ENCODE data around the gene EMILIN2.
"Not testable (repeated sequence)": the region's sequence is repeated elsewhere in the genome, so short reads cannot be mapped to it uniquely, and the experiment has no call there.

EMILIN2 gene

DNA sequence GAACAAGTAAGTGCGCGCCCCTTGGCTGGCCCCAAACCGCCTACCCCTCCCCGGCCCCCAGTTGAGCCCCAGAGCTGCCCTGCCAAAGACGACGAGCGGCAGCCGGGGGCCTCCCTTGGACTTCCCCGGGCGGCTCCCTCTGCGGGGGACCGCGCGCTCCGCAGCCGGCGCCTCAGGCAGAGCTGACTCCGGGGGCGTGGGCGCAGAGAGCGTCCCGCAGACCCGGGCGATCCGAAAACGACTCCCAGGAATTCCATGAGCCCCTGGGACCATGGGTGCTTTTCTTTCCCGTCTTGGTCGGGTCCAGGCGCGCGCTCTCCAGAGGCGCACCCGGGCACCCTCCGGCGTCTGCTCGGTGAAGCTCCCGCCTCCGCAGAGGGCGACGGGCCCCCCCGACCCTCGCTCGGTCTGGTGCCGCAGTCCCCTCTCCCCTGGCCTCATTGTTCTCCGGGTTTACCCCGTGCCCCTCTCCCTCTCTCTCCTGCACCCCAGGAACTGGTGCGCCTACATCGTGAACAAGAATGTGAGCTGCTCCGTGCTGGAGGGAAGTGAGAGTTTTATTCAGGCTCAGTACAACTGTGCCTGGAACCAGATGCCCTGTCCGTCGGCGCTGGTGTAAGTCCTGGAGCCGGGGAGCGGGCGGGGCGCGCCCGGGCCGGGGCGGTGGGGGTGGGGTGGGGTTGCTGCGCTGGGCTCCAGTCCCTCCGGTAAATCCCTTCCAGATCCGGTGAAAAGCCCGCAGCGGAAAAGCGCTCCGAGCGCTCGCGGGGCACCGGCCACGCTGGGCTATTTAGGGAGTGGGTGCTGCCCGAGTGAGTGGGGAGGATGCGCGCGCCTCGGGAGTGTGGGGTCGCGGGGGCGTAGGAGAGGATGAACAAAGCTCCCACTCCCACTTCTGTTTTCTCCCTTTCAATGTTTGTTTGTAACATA lies 776 bp downstream of the EMILIN2 start:
- DNase-seq, result no peak

DNA sequence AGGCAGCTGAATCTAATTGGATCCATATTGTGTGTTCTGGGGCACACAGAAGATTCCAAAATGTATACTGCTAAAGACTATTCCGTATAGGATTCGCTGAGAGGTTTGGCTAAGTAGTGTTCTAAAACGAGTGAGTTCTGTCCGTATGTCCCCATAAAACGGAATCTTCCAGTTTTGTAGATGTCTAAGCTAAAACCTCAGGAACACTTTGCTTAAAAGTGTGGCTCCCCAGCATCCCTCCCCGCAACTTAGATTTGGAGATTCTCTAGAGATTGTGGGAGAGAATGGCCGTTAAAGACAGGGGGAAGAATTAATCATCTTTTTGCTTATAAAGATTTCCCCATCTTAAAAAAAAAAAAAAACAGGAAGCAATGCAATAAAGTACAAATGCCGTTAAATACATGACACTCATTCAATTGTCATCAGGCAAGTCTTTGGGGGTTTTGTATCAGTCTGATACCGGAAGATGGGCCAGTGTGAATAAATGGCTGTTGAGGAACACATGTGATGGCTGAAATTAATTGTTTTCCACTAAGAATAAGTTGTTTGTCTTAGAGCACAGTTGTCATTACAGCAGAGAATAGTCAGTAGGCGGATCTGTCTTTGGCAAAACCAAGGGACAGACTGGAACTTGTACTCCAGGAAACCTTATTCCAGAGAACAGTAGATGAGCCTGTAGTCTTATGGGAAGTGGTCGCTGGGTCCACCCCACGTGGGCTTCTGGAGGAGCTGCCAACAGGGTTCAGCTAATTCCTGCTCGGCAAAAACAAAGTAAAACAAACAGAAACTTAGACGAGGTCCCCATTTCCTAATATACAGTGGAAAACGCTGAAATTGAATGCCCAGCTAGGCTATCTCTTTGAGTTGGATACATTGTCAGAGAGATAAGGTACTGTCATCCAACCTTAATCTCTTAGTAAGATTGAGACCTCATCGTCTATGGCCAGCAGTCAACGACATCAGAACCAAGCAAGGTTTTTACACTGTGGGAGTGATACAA lies 1.7 kb downstream of the EMILIN2 start:
- no peak for DNase-seq

DNA sequence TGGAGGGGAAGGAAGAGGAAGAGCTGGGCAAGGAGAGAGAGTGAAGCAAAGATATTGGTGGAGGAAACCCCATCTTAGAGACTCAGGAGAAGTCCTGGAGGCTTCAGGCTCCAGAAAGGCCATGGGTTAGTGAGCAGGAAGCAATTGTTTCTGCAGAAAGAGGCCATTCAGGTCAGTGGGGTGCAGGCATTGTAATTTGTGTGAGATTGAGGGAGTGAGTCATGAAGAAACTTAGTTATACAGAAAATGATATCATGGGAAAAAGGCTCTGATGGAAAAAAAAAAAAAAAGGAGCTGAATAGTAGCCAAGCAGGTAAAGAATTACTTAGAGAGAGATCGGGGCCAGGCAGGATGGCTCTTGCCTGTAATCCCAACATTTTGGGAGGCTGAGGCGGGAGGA lies 4.0 kb downstream of the EMILIN2 start:
- no peak for DNase-seq

DNA sequence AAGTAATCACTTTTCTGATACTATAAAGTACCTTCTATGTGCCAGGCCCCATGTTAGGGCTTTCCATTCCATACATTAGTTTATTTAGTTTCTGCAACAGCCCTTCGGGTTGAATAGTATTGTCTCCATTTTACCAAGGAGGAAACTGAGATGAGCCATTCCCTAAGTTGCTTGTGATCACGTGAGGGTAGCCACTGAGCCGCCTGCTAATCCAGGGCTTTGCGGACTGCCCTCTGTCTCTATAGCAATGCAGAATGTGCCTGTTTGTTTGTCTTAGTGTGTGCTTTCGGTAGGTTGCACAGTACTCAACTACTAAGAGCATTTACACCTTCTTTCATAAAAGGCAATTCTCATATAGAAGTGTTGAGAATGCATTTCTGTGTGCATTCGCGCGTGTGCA lies 5.0 kb downstream of the EMILIN2 start:
- no peak for DNase-seq

DNA sequence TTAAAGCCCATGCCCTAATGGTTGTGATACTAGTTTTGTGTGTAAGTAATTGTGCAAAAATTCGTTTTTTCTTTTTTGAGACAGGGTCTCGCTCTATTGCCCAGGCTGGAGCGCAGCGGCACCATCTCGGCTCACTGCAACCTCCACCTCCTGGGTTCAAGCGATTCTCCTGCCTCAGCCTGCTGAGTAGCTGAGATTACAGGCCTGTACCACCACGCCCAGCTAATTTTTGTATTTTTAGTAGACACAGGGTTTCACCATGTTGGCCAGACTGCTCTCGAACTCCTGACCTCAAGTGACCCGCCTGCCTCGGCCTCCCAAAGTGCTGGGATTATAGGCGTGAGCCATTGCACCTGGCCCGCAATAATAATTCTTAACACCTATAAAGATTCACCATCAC lies 5.7 kb downstream of the EMILIN2 start:
- DNase-seq, result not testable (repeated sequence)

DNA sequence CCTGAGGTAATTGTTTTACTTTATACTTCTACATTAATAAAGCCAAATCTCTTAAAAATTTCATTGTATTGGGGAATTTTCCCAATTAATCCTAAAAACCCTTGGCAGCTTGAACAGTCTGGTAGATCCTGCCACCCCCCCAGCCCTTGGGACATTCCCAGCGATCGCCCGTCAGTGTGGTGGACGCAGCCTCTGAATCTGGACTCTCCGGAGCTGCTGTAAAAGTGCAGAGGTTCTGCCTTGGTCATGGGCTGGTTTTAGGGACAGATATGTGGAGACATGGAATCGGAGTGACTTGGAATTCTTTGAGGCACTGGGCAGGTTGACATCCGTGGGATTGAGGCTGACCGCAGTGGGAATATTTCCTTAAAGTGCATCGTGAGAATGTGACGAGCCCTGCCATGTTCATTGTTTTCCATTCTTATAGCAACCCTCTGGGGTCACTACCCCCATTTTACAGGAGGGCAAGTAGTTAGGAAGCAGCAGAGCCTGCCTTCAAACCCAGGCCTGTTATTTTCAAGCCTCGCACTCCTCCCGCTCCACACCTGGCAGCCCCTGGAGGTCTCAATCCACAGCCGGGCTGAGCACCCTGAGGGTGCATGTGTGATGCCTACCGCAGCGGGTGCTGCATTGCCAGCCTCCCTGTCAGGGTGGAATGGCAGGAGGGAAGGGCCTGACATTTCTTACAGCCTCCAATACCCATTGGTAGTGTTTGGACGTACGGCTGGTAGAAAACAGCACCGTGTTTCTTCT lies 6.5 kb downstream of the EMILIN2 start:
- no peak for DNase-seq

DNA sequence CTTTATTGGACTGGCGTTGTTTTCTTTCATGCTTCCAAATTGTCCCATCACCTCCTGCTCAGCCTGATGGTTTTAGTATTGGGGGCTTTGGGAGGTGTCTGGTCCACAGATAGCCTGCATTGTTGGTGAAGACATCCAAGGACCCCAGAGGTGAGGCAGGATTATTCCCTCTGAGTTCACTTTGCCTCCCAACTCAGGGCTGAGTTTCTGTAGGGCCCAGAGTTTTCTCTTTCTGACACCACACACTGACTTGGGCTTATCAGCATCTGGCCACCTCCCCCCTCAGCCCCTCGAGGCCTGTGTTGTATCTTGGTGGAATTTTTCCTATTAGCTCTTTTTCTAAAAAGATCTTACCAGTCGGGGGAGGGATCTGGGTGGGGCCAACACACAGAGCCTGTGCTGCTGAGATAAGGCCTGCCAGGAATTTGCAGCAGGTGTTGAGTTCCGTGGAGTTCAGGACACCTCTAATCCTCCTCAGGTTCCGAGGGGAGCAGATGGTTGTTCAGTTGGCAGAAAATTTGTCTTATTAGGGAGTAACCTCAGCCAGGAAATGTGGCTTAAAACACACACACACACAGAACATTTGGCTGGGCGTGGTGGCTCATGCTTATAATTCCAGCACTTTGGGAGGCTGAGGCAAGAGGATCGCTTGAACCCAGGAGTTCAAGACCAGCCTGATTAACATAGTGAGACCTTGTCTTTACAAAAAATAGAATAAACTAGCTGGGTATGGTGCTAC lies 7.3 kb downstream of the EMILIN2 start:
- DNase-seq, result no peak

DNA sequence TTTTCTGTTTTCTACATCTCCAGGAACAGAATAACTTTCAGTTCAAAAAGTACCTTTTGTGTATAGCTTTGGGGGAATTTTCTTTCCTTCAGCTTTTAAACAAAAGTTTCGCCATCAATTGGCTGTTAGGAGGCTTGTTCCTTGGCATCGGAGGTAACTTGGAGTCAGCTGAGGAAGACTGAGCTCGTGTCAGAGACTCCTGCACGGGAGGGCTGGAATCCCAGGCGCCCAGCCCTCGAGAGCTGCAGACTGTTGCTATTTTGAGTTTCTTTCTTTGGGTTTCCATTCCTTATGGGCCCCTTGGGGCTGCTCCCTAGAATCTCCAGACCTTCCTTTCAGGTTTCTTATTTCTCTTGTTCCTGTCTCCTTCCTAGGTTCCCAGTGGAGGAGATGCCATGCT lies 8.1 kb downstream of the EMILIN2 start:
- no peak for DNase-seq

DNA sequence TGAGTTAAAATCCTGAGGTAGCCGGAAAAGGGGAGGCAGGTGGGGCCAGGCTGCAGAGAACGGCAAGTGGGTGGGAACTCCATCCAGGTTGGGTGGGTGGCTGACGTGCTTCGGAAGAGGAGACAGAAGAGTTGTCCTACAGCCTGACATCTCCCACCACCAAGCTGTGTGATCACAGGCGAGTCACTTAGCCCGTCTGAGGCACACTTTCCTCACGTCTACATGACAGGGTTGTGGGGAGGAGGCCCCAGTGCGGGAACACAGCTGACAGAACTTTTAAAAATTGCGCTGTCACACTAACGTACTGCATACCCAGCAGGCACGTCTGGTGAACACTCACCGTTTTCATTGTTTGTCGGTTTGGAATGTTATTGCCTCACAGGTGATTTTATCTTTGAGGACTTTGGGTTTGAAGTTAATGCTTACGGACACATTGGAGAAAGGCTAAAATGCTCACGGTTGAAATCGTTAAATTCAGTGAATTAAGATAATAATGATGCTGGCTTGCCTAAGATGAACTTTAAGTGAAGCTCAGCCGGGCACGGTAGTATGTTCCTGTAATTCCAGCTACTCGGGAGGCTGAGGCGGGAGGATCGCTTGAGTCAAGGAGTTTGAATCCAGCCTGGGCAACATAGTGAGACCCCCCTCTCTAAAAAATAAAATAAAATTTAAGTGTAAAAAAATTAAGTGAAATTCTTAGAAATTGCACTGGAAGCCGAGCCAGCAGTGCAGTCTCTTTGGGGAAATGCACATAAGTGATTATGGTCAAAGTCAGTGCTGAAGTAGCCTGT lies 8.9 kb downstream of the EMILIN2 start:
- DNase-seq, result no peak

DNA sequence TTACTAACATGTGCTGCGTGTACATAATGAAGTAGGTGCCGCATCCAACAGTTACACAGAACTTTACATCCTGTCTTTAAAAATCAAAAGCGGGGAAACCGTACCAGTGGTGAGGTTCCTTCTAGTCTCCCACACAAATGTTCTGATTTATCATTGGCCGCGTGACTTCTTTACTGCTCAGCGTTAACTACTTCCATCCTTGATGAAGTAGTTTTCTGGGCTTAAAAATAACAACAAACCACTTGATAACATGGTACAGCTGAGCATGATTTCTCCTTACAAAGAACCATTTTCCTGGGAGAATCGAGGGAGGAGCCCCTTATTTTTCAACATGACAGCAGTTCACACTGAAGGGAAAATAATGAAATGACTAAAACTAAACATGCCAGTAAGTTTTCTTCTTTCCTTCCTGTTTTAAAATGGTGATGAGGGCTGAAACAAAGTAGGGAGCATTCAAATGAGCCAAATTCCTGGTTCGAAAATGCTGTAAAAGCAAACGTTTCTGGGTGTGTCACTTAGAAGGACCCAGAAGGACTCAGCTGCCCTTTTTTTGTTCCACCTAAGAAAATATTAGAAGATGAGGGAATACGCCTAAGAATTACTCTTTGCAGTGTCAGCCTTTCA lies 9.9 kb downstream of the EMILIN2 start:
- DNase-seq, result no peak

DNA sequence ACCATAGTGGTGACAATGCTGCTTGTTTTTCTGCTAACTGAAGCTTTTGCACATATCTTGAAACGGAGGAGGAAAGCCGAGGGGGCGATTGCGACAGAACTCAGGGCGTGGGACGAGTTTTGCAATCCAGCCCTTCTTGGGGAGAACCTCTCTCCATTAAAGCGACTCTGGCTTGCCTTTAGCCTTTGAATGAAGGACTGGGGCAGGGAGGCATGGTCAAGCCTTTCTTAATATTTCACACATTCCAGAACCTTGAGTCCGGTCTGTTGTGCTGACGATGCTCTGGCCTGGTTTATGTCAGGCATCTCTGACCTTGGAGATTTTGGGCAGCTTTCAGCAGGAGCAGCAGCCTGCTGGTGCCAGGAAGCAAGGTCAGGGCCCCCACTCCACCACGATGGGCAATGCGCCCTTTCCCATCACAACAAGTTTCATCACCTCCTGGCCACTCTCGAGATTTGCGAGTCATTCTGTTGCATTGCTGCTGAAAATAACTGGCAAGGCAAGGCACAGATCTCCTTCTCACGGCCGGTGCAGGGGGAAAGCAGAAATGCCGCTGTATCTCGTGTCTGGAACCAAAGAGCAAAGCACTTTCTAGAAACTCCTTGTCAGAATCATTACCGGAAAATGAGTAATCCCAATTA lies 10.8 kb downstream of the EMILIN2 start:
- DNase-seq, result no peak

DNA sequence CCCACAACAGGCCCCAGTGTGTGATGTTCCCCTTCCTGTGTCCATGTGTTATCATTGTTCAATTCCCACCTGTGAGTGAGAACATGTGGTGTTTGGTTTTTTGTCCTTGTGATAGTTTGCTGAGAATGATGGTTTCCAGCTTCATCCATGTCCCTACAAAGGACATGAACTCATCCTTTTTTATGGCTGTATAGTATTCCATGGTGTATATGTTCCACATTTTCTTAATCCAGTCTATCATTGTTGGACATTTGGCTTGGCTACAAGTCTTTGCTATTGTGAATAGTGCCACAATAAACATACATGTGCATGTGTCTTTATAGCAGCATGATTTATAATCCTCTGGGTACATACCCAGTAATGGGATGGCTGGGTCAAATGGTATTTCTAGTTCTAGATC lies 13.6 kb downstream of the EMILIN2 start:
- DNase-seq, result not testable (repeated sequence)

DNA sequence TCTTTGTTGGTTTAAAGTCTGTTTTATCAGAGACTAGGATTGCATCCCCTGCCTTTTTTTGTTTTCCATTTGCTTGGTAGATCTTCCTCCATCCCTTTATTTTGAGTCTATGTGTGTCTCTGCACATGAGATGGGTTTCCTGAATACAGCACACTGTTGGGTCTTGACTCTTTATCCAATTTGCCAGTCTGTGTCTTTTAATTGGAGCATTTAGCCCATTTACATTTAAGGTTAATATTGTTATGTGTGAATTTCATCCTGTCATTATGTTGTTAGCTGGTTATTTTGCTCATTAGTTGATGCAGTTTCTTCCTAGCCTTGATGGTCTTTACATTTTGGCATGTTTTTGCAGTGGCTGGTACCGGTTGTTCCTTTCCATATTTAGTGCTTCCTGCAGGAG lies 17.2 kb downstream of the EMILIN2 start:
- DNase-seq, result not testable (repeated sequence)

DNA sequence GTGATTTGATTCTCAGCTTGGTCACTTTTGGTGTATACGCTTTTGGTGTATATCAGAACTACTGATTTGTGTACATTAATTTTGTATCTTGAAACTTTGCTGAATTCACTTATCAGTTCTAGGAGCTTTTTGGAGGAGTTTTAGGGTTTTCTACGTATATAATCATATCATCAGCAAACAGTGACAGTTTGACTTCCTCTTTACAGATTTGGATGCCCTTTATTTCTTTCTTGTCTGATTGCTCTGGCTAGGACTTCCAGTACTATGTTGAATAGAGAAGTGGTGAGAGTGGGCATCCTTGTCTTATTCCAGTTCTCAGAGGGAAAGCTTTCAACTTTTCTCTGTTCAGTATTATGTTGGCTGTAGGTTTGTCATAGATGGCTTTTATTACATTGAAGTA lies 19.7 kb downstream of the EMILIN2 start:
- DNase-seq, result not testable (repeated sequence)

DNA sequence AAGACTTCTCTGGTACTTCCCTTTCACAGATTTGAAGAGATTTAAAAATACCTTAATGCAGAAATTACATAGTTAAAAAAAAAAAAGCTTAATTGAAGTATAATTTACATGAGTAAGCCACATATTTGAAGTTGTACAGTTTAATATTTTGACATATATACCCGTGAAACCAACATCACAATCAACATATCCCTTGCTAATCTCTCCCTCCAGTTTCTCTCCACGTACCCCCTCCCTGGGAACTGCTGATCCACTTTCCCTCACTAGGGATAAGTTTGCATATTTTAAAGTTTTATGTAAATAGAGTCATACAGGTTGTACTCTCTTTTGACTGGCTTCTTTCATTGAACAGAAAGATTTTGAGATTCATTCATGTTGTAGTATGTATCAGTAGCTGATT lies 22.4 kb downstream of the EMILIN2 start:
- no peak for DNase-seq

DNA sequence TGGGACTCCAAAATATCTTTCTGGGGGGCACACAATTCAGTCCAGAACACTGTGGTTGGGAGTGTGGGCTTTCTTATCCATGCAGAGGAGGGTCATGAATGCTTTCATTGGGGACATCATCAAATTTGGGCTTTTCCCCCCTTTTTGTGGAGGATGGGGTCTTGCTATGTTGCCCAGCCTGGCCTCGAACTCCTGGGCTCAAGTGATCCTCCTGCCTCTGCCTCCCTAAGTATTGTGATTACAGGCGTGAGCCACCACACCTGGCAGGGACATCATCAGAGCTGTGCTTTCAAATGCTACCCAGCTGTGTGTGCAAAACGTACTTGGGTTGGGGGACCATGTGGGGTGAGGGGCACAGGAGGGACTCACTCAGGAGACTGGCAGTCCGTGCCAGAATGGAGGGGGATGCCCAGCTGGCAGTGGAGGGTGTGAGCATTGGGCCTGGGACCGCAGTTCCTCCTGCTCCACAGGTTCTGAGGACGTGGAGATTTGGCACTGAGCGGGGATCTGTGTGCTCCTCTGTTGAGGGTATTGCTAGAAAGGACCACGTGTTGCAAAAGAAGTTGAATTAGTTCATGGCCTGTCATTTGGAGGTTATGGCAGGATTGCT lies 24.4 kb downstream of the EMILIN2 start:
- no peak for DNase-seq

DNA sequence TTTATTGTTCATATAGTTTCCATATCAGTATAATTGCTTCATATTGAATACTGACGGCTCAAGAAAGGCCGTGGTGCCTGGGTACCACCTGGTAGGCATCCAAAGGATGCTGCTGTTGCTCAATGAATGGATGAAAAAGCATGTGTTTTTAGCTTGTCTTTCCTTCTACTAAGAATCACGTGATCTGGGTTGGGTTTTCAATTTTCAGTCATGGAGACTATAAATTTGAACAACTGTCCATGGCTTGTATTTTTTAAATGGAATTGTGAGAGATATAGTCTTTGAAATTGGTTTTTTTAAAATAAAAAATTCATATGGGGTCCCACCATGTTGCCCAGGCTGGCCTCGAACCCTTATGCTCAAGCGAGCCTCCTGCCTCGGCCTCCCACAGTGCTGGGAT lies 25.3 kb downstream of the EMILIN2 start:
- no peak for DNase-seq

DNA sequence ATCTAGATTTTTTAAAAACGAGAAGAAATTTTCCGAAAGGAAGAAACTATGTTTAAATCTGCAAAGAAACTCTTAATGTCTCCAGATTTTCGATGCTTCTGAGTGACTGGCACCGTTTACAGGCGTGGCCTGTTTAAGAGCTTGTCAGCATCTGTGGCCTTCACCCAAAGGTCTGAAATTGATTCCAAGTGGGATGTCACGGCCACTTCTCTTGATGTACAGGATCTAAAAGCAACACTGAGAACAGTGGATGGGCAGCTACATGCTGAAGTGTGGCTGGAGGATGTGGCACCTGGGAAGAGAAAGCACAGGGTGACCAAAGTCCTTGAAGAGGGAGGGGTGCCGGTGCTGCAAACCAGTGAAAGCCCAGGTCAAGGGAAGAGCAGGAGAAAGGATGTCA lies 28.0 kb downstream of the EMILIN2 start:
- DNase-seq, result no peak

DNA sequence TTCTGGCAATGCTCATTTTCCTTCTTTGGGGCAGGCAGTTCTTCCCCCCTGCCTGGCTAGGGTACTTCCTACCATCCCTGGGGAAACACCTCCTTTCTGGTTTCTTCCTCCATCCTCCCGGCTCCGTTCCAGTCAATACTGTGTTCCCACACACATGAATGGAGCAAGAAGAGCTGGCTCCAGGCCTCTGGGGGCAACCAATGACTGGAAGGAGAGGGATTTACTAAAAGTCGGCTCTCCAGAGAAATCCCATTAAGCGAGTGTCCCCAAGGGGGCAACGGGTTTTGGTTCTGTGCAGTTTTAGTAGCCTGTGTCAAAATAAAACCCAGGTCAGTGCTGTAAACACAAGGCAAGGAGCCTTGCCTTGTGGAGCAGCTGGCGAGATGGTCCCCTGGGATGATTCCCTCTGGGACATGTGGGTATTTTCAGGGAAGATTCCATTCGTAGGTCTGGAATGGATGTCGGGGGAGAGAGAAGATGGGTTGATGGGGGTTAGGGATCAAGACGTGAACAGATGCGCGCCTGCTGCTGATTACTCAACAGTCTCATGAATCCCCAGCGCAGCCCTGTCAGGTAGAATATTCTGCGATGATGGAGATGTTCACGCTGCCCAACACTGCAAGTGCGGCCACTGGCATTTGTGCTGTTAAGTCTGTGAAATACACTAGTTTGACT lies 32.0 kb downstream of the EMILIN2 start:
- DNase-seq, result no peak
